NCI-H526 (cell line): ENCODE measurements around the gene SLC8A1.

Source experiments
- DNase-seq, 2 experiments: peaks; one replicate each; lab custom pipeline; 2025; lab: John Stamatoyannopoulos, UW

SLC8A1 gene

GRCh38 chr2:40310303-40310702 is 141.6 kb downstream of the SLC8A1 start:
- DNase-seq: no peak

- DNase-seq: no peak
These were observed 147.6 kb downstream of the SLC8A1 start for GRCh38 chr2:40304340-40304739.

DNA sequence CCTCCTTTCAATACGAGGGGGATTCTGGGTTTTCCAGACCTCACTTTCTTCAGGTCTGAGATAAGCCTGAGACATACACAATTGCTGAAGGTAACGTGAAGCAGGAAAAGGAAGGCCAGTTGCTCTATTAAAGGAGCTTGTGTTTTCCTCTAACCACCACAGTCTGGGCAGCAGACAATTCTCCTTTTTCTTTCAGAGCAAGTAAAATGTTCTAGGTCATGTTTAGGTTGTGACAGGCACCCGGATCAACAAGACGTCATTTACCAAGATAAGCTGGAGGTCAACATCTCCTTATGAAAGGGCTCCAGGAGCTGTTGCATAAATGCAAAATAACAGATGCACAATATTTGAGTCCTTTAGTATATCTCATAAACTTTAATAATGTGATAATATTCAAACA is 148.1 kb downstream of the SLC8A1 start:
- DNase-seq: no peak

DNA sequence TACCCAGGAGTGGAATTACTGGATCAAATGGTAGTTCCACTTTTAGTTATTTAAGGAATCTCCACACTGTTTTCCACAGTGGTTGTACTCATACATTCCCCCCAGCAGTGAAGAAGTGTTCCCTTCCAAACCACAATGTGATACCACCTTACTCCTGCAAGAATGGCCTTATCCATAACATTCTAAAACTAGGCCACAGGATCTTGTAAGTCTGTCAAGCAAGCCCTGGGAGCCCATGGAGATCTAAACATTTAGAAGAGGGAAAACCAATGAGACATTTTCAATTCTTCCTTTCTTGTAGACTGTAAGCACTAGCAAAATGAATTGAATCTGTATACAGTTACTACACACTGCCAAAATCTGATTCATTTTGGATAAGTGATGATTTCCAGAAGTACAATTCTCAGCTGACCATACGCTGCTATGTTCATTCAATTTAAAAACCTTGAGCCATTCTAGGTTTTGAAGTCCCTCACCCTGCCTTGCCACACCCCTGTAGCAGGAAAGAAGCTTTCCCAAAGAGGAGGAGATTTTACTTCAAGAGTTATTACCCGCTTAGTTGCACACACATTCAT is 149.1 kb downstream of the SLC8A1 start:
- DNase-seq: no peak

- DNase-seq: no peak
These were observed 151.5 kb downstream of the SLC8A1 start for GRCh38 chr2:40300391-40300790.

- DNase-seq: no peak
These were observed 152.1 kb downstream of the SLC8A1 start for GRCh38 chr2:40299781-40300180.

GRCh38 chr2:40299173-40299572 is 152.7 kb downstream of the SLC8A1 start:
- DNase-seq: no peak

- no peak for DNase-seq
These were observed 153.9 kb downstream of the SLC8A1 start for GRCh38 chr2:40298026-40298425.

- no peak for DNase-seq
These were observed 159.6 kb downstream of the SLC8A1 start for GRCh38 chr2:40292291-40292690.

GRCh38 chr2:40289771-40290404 is 162.0 kb downstream of the SLC8A1 start:
- no peak for DNase-seq

GRCh38 chr2:40287773-40288172 is 164.1 kb downstream of the SLC8A1 start:
- no peak for DNase-seq

DNA sequence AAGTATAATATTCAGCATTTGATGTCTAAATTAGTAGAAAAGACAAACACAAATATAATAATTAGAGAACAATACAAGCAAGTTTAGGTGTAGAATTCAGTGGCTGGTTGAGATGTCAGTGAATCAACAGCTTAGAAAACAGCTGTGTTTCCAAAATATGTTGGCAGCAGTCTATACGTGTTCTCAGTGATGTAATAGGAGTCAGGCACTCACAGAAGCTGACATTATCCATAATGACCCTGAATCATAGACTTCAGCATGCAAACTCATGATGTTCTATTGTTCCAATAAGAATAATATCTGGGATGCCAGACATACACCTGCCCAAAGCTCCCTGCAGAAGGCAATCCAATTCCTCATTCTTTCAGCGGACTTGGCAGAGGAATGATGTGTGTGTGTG is 164.7 kb downstream of the SLC8A1 start:
- DNase-seq: no peak

GRCh38 chr2:40286721-40287120 is 165.2 kb downstream of the SLC8A1 start:
- no peak for DNase-seq

GRCh38 chr2:40285391-40285790 is 166.5 kb downstream of the SLC8A1 start:
- DNase-seq: no peak

DNA sequence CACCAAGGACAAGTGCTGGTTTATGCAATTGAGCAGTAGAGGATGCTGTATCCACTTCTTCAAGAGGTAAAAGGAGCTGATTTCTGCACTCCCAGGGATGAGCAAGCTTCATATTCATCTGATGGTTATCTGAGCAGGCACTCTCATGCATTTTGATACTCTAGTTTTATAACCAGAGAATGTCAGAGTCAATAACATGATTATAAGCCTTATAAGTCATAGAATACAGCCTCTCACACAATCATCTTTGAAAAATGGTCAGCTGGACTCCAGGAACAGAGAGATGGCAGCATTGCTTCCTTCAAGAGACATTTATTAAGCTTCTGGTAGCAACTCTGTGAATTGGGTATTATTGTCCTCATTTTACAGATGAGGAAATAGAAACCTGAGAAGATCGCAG is 167.1 kb downstream of the SLC8A1 start:
- no peak for DNase-seq

DNA sequence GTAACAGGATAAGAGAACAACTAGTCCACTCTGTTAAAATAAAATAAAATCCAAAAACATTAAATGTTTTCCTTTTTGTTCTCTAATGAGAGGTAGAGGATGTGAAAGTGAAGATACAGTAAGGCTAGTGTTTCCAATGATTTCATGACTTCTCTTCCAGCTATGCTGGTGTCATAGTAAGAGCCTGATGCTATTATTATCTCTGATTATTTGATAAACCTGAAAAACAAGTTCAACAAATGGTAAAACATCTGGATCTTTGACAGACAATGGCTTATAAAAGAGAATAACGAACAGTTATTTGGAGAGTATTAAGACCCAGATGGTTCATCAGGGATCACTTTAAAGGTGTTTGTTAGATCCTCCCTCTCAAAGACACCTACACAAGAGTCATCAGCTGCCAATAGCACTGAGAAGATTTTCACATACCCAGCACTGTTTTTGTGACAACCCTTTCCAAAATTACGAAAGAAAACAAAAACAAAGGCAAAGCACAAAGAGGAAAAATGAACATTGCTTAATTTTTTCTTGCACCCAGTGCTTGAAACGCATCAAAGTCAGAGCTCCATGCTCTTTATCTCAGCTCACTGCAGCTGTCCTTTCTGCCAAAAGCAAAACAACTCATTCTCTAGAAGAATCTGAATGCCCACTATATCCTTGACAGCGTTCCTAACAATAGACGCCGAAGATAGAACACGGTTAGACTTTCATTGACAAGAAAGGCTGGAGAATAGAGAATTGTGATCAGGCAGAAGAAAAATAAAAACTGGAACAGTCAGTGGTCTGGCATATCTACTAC is 168.6 kb downstream of the SLC8A1 start:
- DNase-seq: no peak

- no peak for DNase-seq
These were observed 169.5 kb downstream of the SLC8A1 start for GRCh38 chr2:40282428-40282827.

GRCh38 chr2:40281021-40281940 is 170.6 kb downstream of the SLC8A1 start:
- DNase-seq: no peak

GRCh38 chr2:40279482-40279881 is 172.4 kb downstream of the SLC8A1 start:
- no peak for DNase-seq

GRCh38 chr2:40279001-40279400 is 172.9 kb downstream of the SLC8A1 start:
- DNase-seq: no peak

DNA sequence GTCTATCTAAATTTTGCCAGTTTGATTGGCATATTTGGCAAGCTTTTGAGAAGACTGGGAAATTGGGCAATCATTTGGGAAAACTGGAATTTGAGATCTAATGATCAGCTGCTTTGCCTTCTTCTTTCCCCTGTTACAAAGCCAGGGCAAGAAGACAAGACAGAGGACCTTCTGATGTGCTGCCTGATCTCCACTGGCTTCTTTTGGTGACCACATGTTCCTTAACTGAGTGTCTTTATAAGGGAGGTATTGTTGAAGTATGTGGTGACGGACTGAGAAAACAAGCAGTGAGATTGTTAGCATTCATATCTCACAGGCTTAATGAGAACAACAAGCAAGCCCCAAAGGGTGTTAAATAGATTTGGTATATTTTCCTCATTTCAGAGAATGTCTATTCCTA is 175.8 kb downstream of the SLC8A1 start:
- no peak for DNase-seq

DNA sequence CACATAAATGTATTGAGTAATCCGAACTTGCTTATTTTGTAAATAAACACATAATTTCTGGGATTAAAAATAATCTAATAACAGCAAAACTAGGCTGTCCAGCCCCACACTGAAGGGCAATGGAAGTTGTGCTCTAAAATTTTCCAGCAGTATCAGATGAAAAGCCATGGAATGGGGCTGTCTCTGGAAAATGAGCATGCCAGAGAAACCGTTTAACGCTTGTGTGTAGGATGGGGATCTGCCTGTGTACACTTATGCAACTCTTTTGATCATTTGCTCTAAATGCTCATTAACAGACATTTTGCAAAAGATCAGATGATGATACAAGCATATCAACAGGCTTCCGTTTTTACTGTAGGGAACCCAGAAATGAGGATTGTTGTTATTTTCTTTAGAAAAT is 177.6 kb downstream of the SLC8A1 start:
- no peak for DNase-seq
